Adrenal gland (tissue), 5 donors: ENCODE results near the gene PMIS2.

Experiments
- CTCF ChIP-seq, 6 experiments: fragments of 450-650 bp in 4 of 6; fragments of 200-600 bp in 2 of 6; sonication (generic) in 1 of 6; IDR thresholded peaks; 1 replicate in 5 of 6; 2 replicates in 1 of 6; pipeline versions ENCODE4 v1.5.1 to v1.8.0; 2016 to 2021; ENCODE audit warnings: antibody characterized with exemption in 6 of 6, mild to moderate bottlenecking in 2 of 6, moderate library complexity in 1 of 6
- POLR2A ChIP-seq, 2 donors: fragments of 450-650 bp; IDR thresholded peaks; one replicate each; pipeline ENCODE4 v1.6.1; 2017; ENCODE audit warnings: antibody characterized with exemption in 2 of 2, mild to moderate bottlenecking in 2 of 2, moderate library complexity in 1 of 2
- donor health status: DM: no; HTN: no; CAD: no.

DNA sequence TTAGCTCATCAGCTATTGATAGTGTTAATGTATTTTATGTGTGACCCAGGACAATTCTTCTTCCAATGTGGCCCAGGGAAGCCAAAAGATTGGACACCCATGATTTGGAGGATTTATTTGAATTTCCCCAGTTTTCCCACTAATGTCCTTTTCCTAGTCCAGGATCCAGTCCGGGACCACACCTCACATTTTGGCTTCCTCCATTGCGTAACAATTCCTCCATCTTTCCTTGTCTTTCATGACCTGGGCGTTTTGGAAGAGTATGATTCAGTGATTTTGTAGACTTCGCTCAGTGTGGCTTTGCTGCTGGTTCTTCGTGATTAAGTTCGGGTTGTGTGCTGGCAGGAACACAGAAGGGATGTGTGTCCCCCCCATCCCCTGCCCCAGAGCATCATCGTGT, 19.2 kb upstream of the PMIS2 start:
- no peak for TF ChIP-seq POLR2A (IDR thresholded peaks at IDR 0.05)
- TF ChIP-seq CTCF (IDR thresholded peaks at IDR 0.05): no peak
